Muscle layer of duodenum (tissue), 2 donors: ENCODE data around the gene SPON1.
"Not testable (repeated sequence)": the region's sequence is repeated elsewhere in the genome, so short reads cannot be mapped to it uniquely, and the experiment has no call there.

ENCODE experiments used
- H3K27ac ChIP-seq: one replicate; pipeline ENCODE4 v1.7.0; 2013; ENCODE audit warnings: mild to moderate bottlenecking, low read length
- H3K27me3 ChIP-seq: one replicate; pipeline ENCODE4 v1.7.0; 2013; ENCODE audit warnings: low read depth, mild to moderate bottlenecking, control low read depth, low read length
- H3K36me3 ChIP-seq, 2 donors: one replicate each; pipeline ENCODE4 v1.7.0; 2013; ENCODE audit warnings: low read length in 2 of 2, control low read depth in 1 of 2, mild to moderate bottlenecking in 1 of 2; ENCODE audit not compliant: insufficient read depth in 2 of 2, control insufficient read depth in 1 of 2
- H3K4me1 ChIP-seq, 2 donors: one replicate each; pipeline ENCODE4 v1.7.0; 2013; ENCODE audit warnings: low read length in 2 of 2, mild to moderate bottlenecking in 2 of 2, control low read depth in 1 of 2, moderate library complexity in 1 of 2; ENCODE audit not compliant: insufficient read depth in 2 of 2, control insufficient read depth in 1 of 2
- H3K4me3 ChIP-seq, 2 donors: one replicate each; pipeline ENCODE4 v1.7.0; 2013; ENCODE audit warnings: low read length in 2 of 2, low read depth in 1 of 2, mild to moderate bottlenecking in 1 of 2
- H3K9me3 ChIP-seq, 2 donors: one replicate each; pipeline ENCODE4 v1.7.0; 2013; ENCODE audit warnings: low read length in 2 of 2, control low read depth in 1 of 2, mild to moderate bottlenecking in 1 of 2; ENCODE audit not compliant: control insufficient read depth in 1 of 2
- donor health status: healthy.

The SPON1 gene

GRCh38 chr11:14090631-14091030, 128.1 kb downstream of the SPON1 start:
- not testable (repeated sequence) for H3K4me1 ChIP-seq, H3K36me3 ChIP-seq, H3K27me3 ChIP-seq, H3K9me3 ChIP-seq, H3K27ac ChIP-seq, H3K4me3 ChIP-seq

- Histone ChIP-seq H3K9me3 (no peaks in the 10 kb centered on the region), H3K36me3 (peaks cover 0 to 9% of the 10 kb centered on the region in 2 donors), H3K4me3 (no peak overlapping the region), H3K4me1 (peaks cover 0 to 7% of the 10 kb centered on the region in 2 donors), H3K27me3 (no peaks in the 10 kb centered on the region), H3K27ac (no peak overlapping the region)
These were observed 130.5 kb downstream of the SPON1 start for GRCh38 chr11:14093065-14093464.

GRCh38 chr11:14094481-14095037, 132.0 kb downstream of the SPON1 start:
- Histone ChIP-seq H3K4me1 (peaks cover 0 to 4% of the 10 kb centered on the region in 2 donors), H3K27me3 (no peaks in the 10 kb centered on the region), H3K9me3 (no peaks in the 10 kb centered on the region), H3K36me3 (peaks cover 0 to 9% of the 10 kb centered on the region in 2 donors), H3K4me3 (no peak overlapping the region), H3K27ac (no peak overlapping the region)

GRCh38 chr11:14095882-14096281, 133.4 kb downstream of the SPON1 start:
- H3K4me1 ChIP-seq, result no peaks in the 10 kb centered on the region
- peaks cover 0 to 9% of the 10 kb centered on the region in 2 donors for H3K36me3 ChIP-seq
- no peak overlapping the region for H3K27ac ChIP-seq
- H3K4me3 ChIP-seq, result no peak overlapping the region
- H3K27me3 ChIP-seq, result no peaks in the 10 kb centered on the region
- no peaks in the 10 kb centered on the region for H3K9me3 ChIP-seq

GRCh38 chr11:14096606-14097005, 134.1 kb downstream of the SPON1 start:
- Histone ChIP-seq H3K4me3 (no peak overlapping the region), H3K27me3 (no peaks in the 10 kb centered on the region), H3K4me1 (no peaks in the 10 kb centered on the region), H3K36me3 (peaks cover 0 to 9% of the 10 kb centered on the region in 2 donors), H3K9me3 (no peaks in the 10 kb centered on the region), H3K27ac (no peak overlapping the region)

- no peaks in the 10 kb centered on the region for H3K9me3 ChIP-seq
- H3K4me3 ChIP-seq, result no peak overlapping the region
- no peak overlapping the region for H3K27ac ChIP-seq
- H3K27me3 ChIP-seq, result no peaks in the 10 kb centered on the region
- peaks cover 0 to 5% of the 10 kb centered on the region in 2 donors for H3K36me3 ChIP-seq
- H3K4me1 ChIP-seq, result peaks cover 3 to 10% of the 10 kb centered on the region in 2 donors
These were observed 138.9 kb downstream of the SPON1 start for GRCh38 chr11:14101388-14101787.

GRCh38 chr11:14102766-14103165, 140.2 kb downstream of the SPON1 start:
- peaks cover 3 to 19% of the 10 kb centered on the region in 2 donors for H3K4me1 ChIP-seq
- H3K27ac ChIP-seq, result no peak overlapping the region
- H3K27me3 ChIP-seq, result no peaks in the 10 kb centered on the region
- H3K9me3 ChIP-seq, result no peaks in the 10 kb centered on the region
- no peak overlapping the region for H3K4me3 ChIP-seq
- no peaks in the 10 kb centered on the region for H3K36me3 ChIP-seq

- Histone ChIP-seq H3K4me3 (no peak overlapping the region), H3K27ac (no peak overlapping the region), H3K4me1 (peaks cover 10 to 24% of the 10 kb centered on the region in 2 donors), H3K27me3 (no peaks in the 10 kb centered on the region), H3K9me3 (no peaks in the 10 kb centered on the region), H3K36me3 (no peaks in the 10 kb centered on the region)
These were observed 142.9 kb downstream of the SPON1 start for GRCh38 chr11:14105446-14105845.

GRCh38 chr11:14106303-14107049, 144.0 kb downstream of the SPON1 start:
- H3K27ac ChIP-seq, result no peak overlapping the region

GRCh38 chr11:14107050-14107430, 144.5 kb downstream of the SPON1 start:
- Histone ChIP-seq H3K27ac (no peak overlapping the region), H3K9me3 (no peaks in the 10 kb centered on the region), H3K36me3 (no peaks in the 10 kb centered on the region), H3K4me1 (peaks cover 11 to 26% of the 10 kb centered on the region in 2 donors), H3K4me3 (no peak overlapping the region), H3K27me3 (no peaks in the 10 kb centered on the region)

More at GRCh38 chr11:14106303-14107049, 144.0 kb downstream of the SPON1 start:
- Histone ChIP-seq H3K36me3 (no peaks in the 10 kb centered on the region), H3K27me3 (no peaks in the 10 kb centered on the region), H3K9me3 (no peaks in the 10 kb centered on the region), H3K4me1 (peaks cover 11 to 26% of the 10 kb centered on the region in 2 donors), H3K4me3 (no peak overlapping the region)

- Histone ChIP-seq H3K9me3 (no peaks in the 10 kb centered on the region), H3K4me1 (peaks cover 11 to 26% of the 10 kb centered on the region in 2 donors), H3K27me3 (no peaks in the 10 kb centered on the region), H3K36me3 (no peaks in the 10 kb centered on the region), H3K27ac (no peak overlapping the region), H3K4me3 (no peak overlapping the region)
These were observed 147.2 kb downstream of the SPON1 start for GRCh38 chr11:14109742-14110141.
